Astrocyte (in vitro differentiated cells and primary cell): Measurements from ENCODE around the gene CENPB. TPM values are rescaled to one million over a fixed set of nuclear protein-coding genes. Genes with fewer than 3 reads are reported as not detected.

ENCODE experiments used
- DNase-seq: peaks from one replicate; pipeline ENCODE4 v3.0.0-alpha.2; 2010; ENCODE audit warnings: low read depth
- FAIRE-seq: peaks from 2 replicates; lab custom pipeline; 2011; peaks lifted over from hg19 to GRCh38; lab: Jason Lieb, UNC
- H2AFZ ChIP-seq: 2 replicates; pipeline ENCODE4 v1.6.0; 2012; ENCODE audit warnings: low read depth, low read length, inconsistent platforms
- H3K27ac ChIP-seq: 2 replicates; pipeline ENCODE4 v1.5.1; 2011; ENCODE audit warnings: low read depth, low read length, inconsistent platforms
- H3K27me3 ChIP-seq: 2 replicates; pipeline ENCODE4 v1.6.0; 2011; ENCODE audit warnings: low read length, inconsistent platforms; ENCODE audit not compliant: insufficient read depth
- H3K36me3 ChIP-seq: 2 replicates; pipeline ENCODE4 v1.5.1; 2011; ENCODE audit warnings: low read length, inconsistent platforms; ENCODE audit not compliant: insufficient read depth
- H3K4me1 ChIP-seq: 2 replicates; pipeline ENCODE4 v1.5.1; 2011; ENCODE audit warnings: low read length, inconsistent platforms; ENCODE audit not compliant: insufficient read depth
- H3K4me2 ChIP-seq: 2 replicates; pipeline ENCODE4 v1.6.0; 2012; ENCODE audit warnings: low read length, inconsistent platforms
- H3K4me3 ChIP-seq: 2 replicates; pipeline ENCODE4 v1.5.1; 2011; ENCODE audit warnings: low read depth, mild to moderate bottlenecking, low read length, inconsistent platforms; ENCODE audit not compliant: insufficient read depth
- H3K79me2 ChIP-seq: 2 replicates; pipeline ENCODE4 v1.6.0; 2012; ENCODE audit warnings: mild to moderate bottlenecking, low read length, inconsistent platforms; ENCODE audit not compliant: insufficient read depth
- H3K9ac ChIP-seq: 2 replicates; pipeline ENCODE4 v1.6.0; 2012; ENCODE audit warnings: mild to moderate bottlenecking, low read length, inconsistent platforms
- H3K9me3 ChIP-seq: 2 replicates; pipeline ENCODE4 v1.5.1; 2012; ENCODE audit warnings: low read depth, mild to moderate bottlenecking, low read length, inconsistent platforms; ENCODE audit not compliant: insufficient read depth
- H4K20me1 ChIP-seq: 2 replicates; pipeline ENCODE4 v1.6.0; 2012; ENCODE audit warnings: low read length, inconsistent platforms; ENCODE audit not compliant: insufficient read depth
- H3K27ac Mint-ChIP-seq: one replicate; pipeline ENCODE4 v1.8.0; 2021; ENCODE audit warnings: mild to moderate bottlenecking, mixed read lengths; ENCODE audit not compliant: unreplicated experiment
- H3K27me3 Mint-ChIP-seq: one replicate; pipeline ENCODE4 v1.8.0; 2021; ENCODE audit warnings: low read depth, mixed read lengths; ENCODE audit not compliant: unreplicated experiment
- H3K36me3 Mint-ChIP-seq: one replicate; pipeline ENCODE4 v1.8.0; 2021; ENCODE audit warnings: low read depth, mixed read lengths; ENCODE audit not compliant: unreplicated experiment
- H3K4me1 Mint-ChIP-seq: one replicate; pipeline ENCODE4 v1.8.0; 2021; ENCODE audit warnings: low read depth, mixed read lengths; ENCODE audit not compliant: unreplicated experiment
- H3K4me3 Mint-ChIP-seq: one replicate; pipeline ENCODE4 v1.8.0; 2021; ENCODE audit warnings: mild to moderate bottlenecking, moderate library complexity, mixed read lengths; ENCODE audit not compliant: unreplicated experiment
- H3K9me3 Mint-ChIP-seq: one replicate; pipeline ENCODE4 v1.8.0; 2021; ENCODE audit warnings: mild to moderate bottlenecking, mixed read lengths; ENCODE audit not compliant: unreplicated experiment
- CTCF ChIP-seq: IDR thresholded peaks from 2 replicates; pipeline ENCODE4 v1.5.1; 2011; ENCODE audit warnings: low read depth, mild to moderate bottlenecking, inconsistent platforms, low read length, moderate library complexity; ENCODE audit not compliant: insufficient read depth
- EZH2 ChIP-seq: IDR thresholded peaks from 2 replicates; pipeline ENCODE4 v1.6.1; 2012; ENCODE audit warnings: mild to moderate bottlenecking, low read length, inconsistent platforms; ENCODE audit not compliant: insufficient read depth
- total RNA-seq: library from RNA; stranded (reverse); gene quantifications from 2 replicates; pipeline ENCODE4 v1.2.1, GENCODE V29; 2021

Gene CENPB
- total RNA-seq, 1 donor from 2014 or later: 39.1 TPM

DNA sequence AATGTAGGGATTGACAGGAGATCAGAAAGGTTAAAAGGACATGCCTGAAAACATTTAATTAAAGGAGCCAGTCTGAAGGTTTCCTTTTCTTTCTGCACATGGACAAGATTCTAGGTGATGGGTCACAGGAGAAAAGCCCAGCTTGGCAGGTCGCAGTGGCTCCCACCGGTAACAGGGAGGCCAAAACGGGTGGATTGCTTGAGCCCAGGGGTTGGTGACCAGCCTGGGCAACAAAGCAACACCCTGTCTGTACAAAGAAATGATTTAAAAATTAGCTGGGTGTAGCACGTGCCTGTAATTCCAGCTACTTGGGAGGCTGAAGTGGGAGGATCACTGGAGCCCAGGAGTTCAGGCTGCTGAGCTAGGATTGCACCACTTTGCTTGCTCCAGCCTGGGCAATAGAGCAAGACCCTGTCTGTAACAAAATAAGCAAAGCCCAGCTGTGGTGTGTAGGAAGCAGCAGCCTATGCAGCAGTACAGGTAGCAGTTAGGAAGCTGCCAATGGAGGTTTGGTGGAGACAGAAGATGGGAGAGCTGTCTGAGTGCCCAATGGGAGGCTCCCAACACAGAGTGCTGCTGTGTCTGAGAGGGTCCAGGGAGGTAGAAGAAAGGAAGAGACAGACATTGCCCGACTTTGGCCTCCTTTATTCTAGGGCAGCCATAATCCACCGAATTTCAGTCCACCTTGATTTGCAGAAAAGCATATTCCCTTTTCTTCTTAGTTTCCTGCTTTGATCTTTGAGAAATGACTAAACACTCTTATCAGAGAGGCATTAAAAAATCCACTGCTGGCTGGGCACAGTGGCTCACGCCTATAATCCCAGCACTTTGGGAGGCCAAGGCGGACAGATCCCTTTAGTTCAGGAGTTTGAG is 26.7 kb upstream of the CENPB start:
- Histone ChIP-seq H3K4me1 (peaks cover 24% of the 10 kb centered on the region), H2AFZ (no peak overlapping the region), H3K27me3 (no peaks in the 10 kb centered on the region), H3K9me3 (no peaks in the 10 kb centered on the region), H3K36me3 (no peaks in the 10 kb centered on the region), H3K9ac (no peak overlapping the region), H3K4me3 (no peak overlapping the region), H3K4me2 (no peak overlapping the region), H4K20me1 (no peaks in the 10 kb centered on the region), H3K79me2 (no peaks in the 10 kb centered on the region), H3K27ac (no peak overlapping the region)
- no peak for DNase-seq
- Mint-ChIP-seq H3K4me1 (peaks cover 7% of the 10 kb centered on the region), H3K9me3 (no peaks in the 10 kb centered on the region), H3K4me3 (no peak overlapping the region), H3K27me3 (peaks cover 9% of the 10 kb centered on the region), H3K36me3 (peaks cover 1% of the 10 kb centered on the region), H3K27ac (peak overlapping the region; percentile 19)
- TF ChIP-seq CTCF: no peak
- no peak for TF ChIP-seq EZH2
- no peak for FAIRE-seq

GRCh38 chr20:3812259-3812681 is 25.7 kb upstream of the CENPB start:
- Mint-ChIP-seq H3K27me3 (peaks cover 9% of the 10 kb centered on the region), H3K9me3 (no peaks in the 10 kb centered on the region), H3K4me3 (no peak overlapping the region), H3K27ac (peak overlapping the region; percentile 62), H3K4me1 (peaks cover 8% of the 10 kb centered on the region), H3K36me3 (peaks cover 1% of the 10 kb centered on the region)
- peak overlapping the region; percentile 74 for H3K9ac ChIP-seq
- H3K79me2 ChIP-seq: no peaks in the 10 kb centered on the region
- H3K4me2 ChIP-seq: peak overlapping the region; percentile 84
- FAIRE-seq: no peak
- H3K27ac ChIP-seq: peak overlapping the region; percentile 87
- TF ChIP-seq EZH2 (no peak), CTCF (no peak)
- peak overlapping the region; percentile 37 for H2AFZ ChIP-seq
- no peaks in the 10 kb centered on the region for H3K9me3 ChIP-seq
- H3K36me3 ChIP-seq: no peaks in the 10 kb centered on the region
- no peak for DNase-seq
- H3K4me1 ChIP-seq: peaks cover 34% of the 10 kb centered on the region
- H4K20me1 ChIP-seq: no peaks in the 10 kb centered on the region
- H3K4me3 ChIP-seq: no peak overlapping the region
- H3K27me3 ChIP-seq: no peaks in the 10 kb centered on the region
